Neuronal stem cell (in vitro differentiated cells): ENCODE results near the gene ARID3C. TPM values are rescaled to one million over a fixed set of nuclear protein-coding genes. Genes with fewer than 3 reads are reported as not detected.

Experiments
- DNase-seq: peaks from one replicate; pipeline ENCODE4 v3.0.0-alpha.2; 2013; ENCODE audit warnings: low spot score
- H2AFZ ChIP-seq: one replicate; pipeline ENCODE4 v1.6.1; 2013; ENCODE audit warnings: mild to moderate bottlenecking, low read length, inconsistent platforms
- H2AK5ac ChIP-seq: 2 replicates; pipeline ENCODE4 v1.6.1; 2013; ENCODE audit warnings: low read depth, mild to moderate bottlenecking, inconsistent platforms, low read length, moderate library complexity, mixed read lengths
- H2BK120ac ChIP-seq: 2 replicates; pipeline ENCODE4 v1.6.1; 2013; ENCODE audit warnings: low read depth, mild to moderate bottlenecking, inconsistent platforms, low read length, moderate library complexity, mixed read lengths
- H2BK12ac ChIP-seq: one replicate; pipeline ENCODE4 v1.6.1; 2013; ENCODE audit warnings: low read length, inconsistent platforms
- H2BK15ac ChIP-seq: 2 replicates; pipeline ENCODE4 v1.6.1; 2013; ENCODE audit warnings: mild to moderate bottlenecking, low read length, inconsistent platforms, mixed read lengths
- H2BK5ac ChIP-seq: one replicate; pipeline ENCODE4 v1.6.1; 2013; ENCODE audit warnings: inconsistent platforms, mild to moderate bottlenecking, low read length, moderate library complexity
- H3K14ac ChIP-seq: one replicate; pipeline ENCODE4 v1.6.1; 2013; ENCODE audit warnings: low read length, inconsistent platforms
- H3K18ac ChIP-seq: 2 replicates; pipeline ENCODE4 v1.6.1; 2013; ENCODE audit warnings: low read length, inconsistent platforms
- H3K23ac ChIP-seq: 2 replicates; pipeline ENCODE4 v1.6.1; 2013; ENCODE audit warnings: low read depth, mild to moderate bottlenecking, mixed read lengths, low read length, inconsistent platforms; ENCODE audit not compliant: poor library complexity
- H3K27ac ChIP-seq: replicated peaks from 3 replicates; pipeline ENCODE4 v1.5.1; 2013; ENCODE audit warnings: low read length, inconsistent platforms
- H3K27me3 ChIP-seq, 3 experiments: 2 replicates each; pipeline ENCODE4 v1.6.1; 2013; ENCODE audit warnings: low read length in 3 of 3, mild to moderate bottlenecking in 2 of 3, inconsistent platforms in 1 of 3, low read depth in 1 of 3, mixed read lengths in 1 of 3, moderate library complexity in 1 of 3; ENCODE audit not compliant: control insufficient read depth in 3 of 3, insufficient read depth in 3 of 3
- H3K36me3 ChIP-seq, 2 donors: replicated peaks in 1 of 2; 2 replicates each; pipeline ENCODE4 v1.6.1; 2013; ENCODE audit warnings: low read length in 2 of 2; ENCODE audit not compliant: control insufficient read depth in 2 of 2, insufficient read depth in 2 of 2
- H3K4ac ChIP-seq: 2 replicates; pipeline ENCODE4 v1.6.1; 2013; ENCODE audit warnings: inconsistent platforms, mild to moderate bottlenecking, low read length, moderate library complexity
- H3K4me1 ChIP-seq, 2 donors: 1 replicate in 1 of 2; 2 replicates in 1 of 2; pipeline ENCODE4 v1.6.1; 2013; ENCODE audit warnings: low read length in 2 of 2, low read depth in 1 of 2; ENCODE audit not compliant: control insufficient read depth in 2 of 2, insufficient read depth in 1 of 2
- H3K4me2 ChIP-seq: one replicate; pipeline ENCODE4 v1.6.1; 2013; ENCODE audit warnings: mild to moderate bottlenecking, low read length, inconsistent platforms; ENCODE audit not compliant: insufficient read depth, poor library complexity, severe bottlenecking
- H3K4me3 ChIP-seq, 2 donors: 2 replicates each; pipeline ENCODE4 v1.5.1; 2013; ENCODE audit warnings: low read length in 2 of 2, mild to moderate bottlenecking in 2 of 2, inconsistent platforms in 1 of 2, moderate library complexity in 1 of 2
- H3K79me1 ChIP-seq: one replicate; pipeline ENCODE4 v1.6.1; 2013; ENCODE audit warnings: low read depth, mild to moderate bottlenecking, inconsistent platforms, low read length, moderate library complexity
- H3K9ac ChIP-seq: one replicate; pipeline ENCODE4 v1.6.1; 2013; ENCODE audit warnings: mild to moderate bottlenecking, low read depth, low read length, inconsistent platforms; ENCODE audit not compliant: poor library complexity
- H3K9me3 ChIP-seq, 2 donors: replicated peaks in 1 of 2; 2 replicates each; pipeline versions ENCODE3 to v1.6.1; 2013; ENCODE audit warnings: low read length in 2 of 2, mild to moderate bottlenecking in 2 of 2, inconsistent platforms in 1 of 2, low read depth in 1 of 2, mixed read lengths in 1 of 2, moderate library complexity in 1 of 2; ENCODE audit not compliant: control insufficient read depth in 2 of 2, insufficient read depth in 1 of 2
- H4K8ac ChIP-seq: one replicate; pipeline ENCODE4 v1.6.1; 2013; ENCODE audit warnings: low read depth, mild to moderate bottlenecking, inconsistent platforms, low read length, moderate library complexity
- H4K91ac ChIP-seq: one replicate; pipeline ENCODE4 v1.6.1; 2013; ENCODE audit warnings: low read length, low read depth, mild to moderate bottlenecking, inconsistent platforms; ENCODE audit not compliant: poor library complexity
- WGBS, 2 donors: extraction: QIAGEN DNeasy Blood & Tissue Kit; methylation state at CpG; one replicate each; pipeline ENCODE4 v1.1.7; 2013; ENCODE audit warnings: missing lambda C conversion rate in 2 of 2, mixed read lengths in 1 of 2; ENCODE audit not compliant: insufficient read length in 2 of 2, insufficient replicate concordance in 1 of 2; ENCODE audit errors: extremely low coverage in 2 of 2; 5-methylcytosine and 5-hydroxymethylcytosine counted together
- polyA plus RNA-seq, 2 experiments: library from polyadenylated mRNA; stranded (reverse); fragments of 200-250 nt; gene quantifications; one replicate each; pipeline ENCODE4 v1.2.3, GENCODE V29; 2013

ARID3C gene
- 19.3 TPM for polyA plus RNA-seq (2013, experiment 1 of 2)
- polyA plus RNA-seq (2013, experiment 2 of 2) = 19.1 TPM

DNA sequence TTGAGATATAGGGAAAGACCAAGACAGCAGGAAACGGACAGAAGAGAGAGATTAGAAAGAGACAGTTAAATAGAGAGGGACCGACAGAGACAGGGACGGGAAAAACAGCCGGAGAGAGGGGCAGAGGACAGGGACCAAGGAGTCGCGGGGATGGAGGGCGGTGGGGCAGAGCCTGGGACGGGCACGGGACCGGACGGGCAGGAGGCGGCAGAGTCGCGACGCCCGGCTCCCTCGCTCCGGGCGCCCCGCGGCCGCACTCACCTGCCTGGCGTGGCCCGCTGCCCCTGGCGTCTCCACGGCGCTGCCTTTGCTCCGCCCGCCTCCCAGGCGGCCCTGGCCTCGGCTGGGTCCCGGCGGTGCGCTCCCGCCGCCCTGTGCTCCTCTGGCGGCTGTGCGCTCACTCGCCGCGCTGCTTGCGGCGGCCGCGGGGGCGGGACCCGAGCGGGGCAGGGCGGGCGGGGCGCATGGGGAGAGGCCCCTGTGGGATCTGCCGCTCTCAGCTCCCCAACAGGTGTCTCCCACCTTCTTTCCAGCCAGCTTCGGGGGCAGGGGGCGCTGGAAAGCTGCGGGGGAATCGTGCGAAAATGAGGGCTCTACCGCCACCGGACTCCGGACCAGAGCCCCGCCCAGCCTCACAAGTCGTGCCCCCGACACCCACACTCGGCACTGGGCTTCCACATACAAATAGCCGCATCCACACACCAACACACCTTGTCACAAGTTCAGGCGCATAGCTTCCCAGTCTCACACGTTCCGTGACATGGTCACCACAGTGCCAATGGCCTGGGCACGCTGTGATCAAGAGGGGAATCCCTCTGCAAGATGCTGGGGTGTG is at the start of gene ARID3C:
Gene ARID3C (minus strand): TSS at position 411 of the 835 bp plus-strand sequence. CDS start 1,052 bp downstream, outside the sequence.
- Histone ChIP-seq H3K4me2 (peak within 1 kb of the TSS; percentile 88), H3K9ac (peak within 1 kb of the TSS; percentile 91), H2BK120ac (peak within 1 kb of the TSS; percentile 56), H3K23ac (peak within 1 kb of the TSS; percentile 32), H3K14ac (peak within 1 kb of the TSS; percentile 17), H3K27ac (no peak within 1 kb of the TSS), H3K79me1 (peaks cover 5% of the 10 kb centered on the region), H3K9me3 (no peaks in the 10 kb centered on the region), H3K4me3 (peak within 1 kb of the TSS; percentile 22 to 89), H3K4me1 (peaks cover 14 to 53% of the 10 kb centered on the region in 2 donors), H3K36me3 (peaks cover 0 to 2% of the 10 kb centered on the region in 2 donors), H3K4ac (peak within 1 kb of the TSS; percentile 19), H2AK5ac (peak within 1 kb of the TSS; percentile 72), H3K27me3 (peaks cover 0 to 71% (median 18%) of the 10 kb centered on the region in 3 experiments), H2BK15ac (peak within 1 kb of the TSS; percentile 86), H2BK12ac (peak within 1 kb of the TSS; percentile 25), H2AFZ (peak within 1 kb of the TSS; percentile 71), H2BK5ac (peak within 1 kb of the TSS; percentile 50), H4K8ac (no peak within 1 kb of the TSS), H3K18ac (peak within 1 kb of the TSS; percentile 96), H4K91ac (no peak within 1 kb of the TSS)
- DNase-seq = no peak
- WGBS, 2 donors = no CpG with 5 or more reads among the region's 69 CpGs

GRCh38 chr9:34675869-34676268 is 47.0 kb upstream of the ARID3C start:
- H3K36me3 ChIP-seq = peaks cover 0 to 2% of the 10 kb centered on the region in 2 donors
- no CpG with 5 or more reads among the region's 2 CpGs for WGBS, 2 donors

GRCh38 chr9:34675048-34675714 is 46.3 kb upstream of the ARID3C start:
- Histone ChIP-seq H2AK5ac (no peak overlapping the region), H3K27ac (no peak overlapping the region), H4K91ac (no peak overlapping the region), H3K9me3 (peaks cover 2 to 3% of the 10 kb centered on the region in 2 donors), H3K18ac (no peak overlapping the region), H3K4me3 (no peak overlapping the region), H3K4ac (no peak overlapping the region), H4K8ac (no peak overlapping the region), H3K9ac (no peak overlapping the region), H3K27me3 (no peaks in the 10 kb centered on the region), H2BK120ac (no peak overlapping the region), H2BK15ac (no peak overlapping the region), H3K79me1 (peaks cover 2% of the 10 kb centered on the region), H2BK12ac (no peak overlapping the region), H3K4me1 (no peaks in the 10 kb centered on the region), H2BK5ac (no peak overlapping the region), H3K36me3 (peaks cover 0 to 2% of the 10 kb centered on the region in 2 donors), H3K4me2 (no peak overlapping the region), H3K14ac (no peak overlapping the region), H2AFZ (peak overlapping the region; percentile 71), H3K23ac (no peak overlapping the region)
- peak; percentile 71 for DNase-seq
- WGBS, 2 donors = no CpG with 5 or more reads among the region's 10 CpGs

More at GRCh38 chr9:34675869-34676268, 47.0 kb upstream of the ARID3C start:
- no peak overlapping the region for H3K4me2 ChIP-seq
- H2AK5ac ChIP-seq = no peak overlapping the region
- H4K91ac ChIP-seq = no peak overlapping the region
- H2BK15ac ChIP-seq = no peak overlapping the region
- no peak overlapping the region for H3K23ac ChIP-seq
- no peak overlapping the region for H3K4ac ChIP-seq
- DNase-seq = no peak
- H3K18ac ChIP-seq = no peak overlapping the region
- no peak overlapping the region for H3K27ac ChIP-seq
- no peak overlapping the region for H2BK120ac ChIP-seq
- H3K14ac ChIP-seq = no peak overlapping the region
- no peak overlapping the region for H3K9ac ChIP-seq
- H2BK12ac ChIP-seq = no peak overlapping the region
- H3K4me3 ChIP-seq = no peak overlapping the region
- H3K27me3 ChIP-seq = no peaks in the 10 kb centered on the region
- H4K8ac ChIP-seq = no peak overlapping the region
- no peak overlapping the region for H2BK5ac ChIP-seq
- peaks cover 1% of the 10 kb centered on the region for H3K79me1 ChIP-seq
- no peaks in the 10 kb centered on the region for H3K9me3 ChIP-seq
- no peaks in the 10 kb centered on the region for H3K4me1 ChIP-seq
- H2AFZ ChIP-seq = no peak overlapping the region

DNA sequence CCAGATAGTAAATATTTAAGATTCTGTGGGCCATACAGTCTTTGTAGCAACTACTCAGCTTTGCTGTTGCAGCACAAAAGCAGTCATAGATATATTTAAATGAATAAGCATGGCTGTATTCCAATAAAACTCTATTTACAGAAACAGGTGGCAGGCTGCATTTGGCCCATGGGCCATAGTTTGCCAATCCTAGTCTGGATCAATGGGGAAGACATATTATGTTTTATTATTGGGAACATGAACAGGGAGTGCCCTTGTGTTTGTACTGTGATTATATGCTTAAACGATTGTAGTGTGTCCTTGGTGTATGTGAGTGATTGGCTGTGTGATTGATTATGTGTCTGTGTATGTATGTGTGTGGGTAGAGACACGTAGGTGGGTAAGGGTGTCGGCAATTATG is 45.6 kb upstream of the ARID3C start:
- Histone ChIP-seq H3K9ac (no peak overlapping the region), H2AFZ (no peak overlapping the region), H2BK120ac (no peak overlapping the region), H3K4ac (no peak overlapping the region), H3K18ac (no peak overlapping the region), H3K14ac (no peak overlapping the region), H3K27ac (no peak overlapping the region), H3K23ac (no peak overlapping the region), H3K4me2 (no peak overlapping the region), H2AK5ac (no peak overlapping the region), H4K91ac (no peak overlapping the region), H3K4me1 (no peaks in the 10 kb centered on the region), H2BK12ac (no peak overlapping the region), H3K27me3 (no peaks in the 10 kb centered on the region), H3K36me3 (peaks cover 0 to 3% of the 10 kb centered on the region in 2 donors), H4K8ac (no peak overlapping the region), H3K79me1 (peaks cover 3% of the 10 kb centered on the region), H2BK5ac (no peak overlapping the region), H3K4me3 (no peak overlapping the region), H2BK15ac (no peak overlapping the region), H3K9me3 (peaks cover 4 to 6% of the 10 kb centered on the region in 2 donors)
- WGBS, 2 donors = 89% methylated on average over 2 of the region's 3 CpGs; no CpG with 5 or more reads in 1 of the 2 donors
- no peak for DNase-seq
